Effector CD8-positive, alpha-beta T cell (primary cell): Measurements from ENCODE around the gene SSC5D.

Experiments
- DNase-seq: peaks from one replicate; lab custom pipeline; 2025; lab: John Stamatoyannopoulos, UW

The SSC5D gene

DNA sequence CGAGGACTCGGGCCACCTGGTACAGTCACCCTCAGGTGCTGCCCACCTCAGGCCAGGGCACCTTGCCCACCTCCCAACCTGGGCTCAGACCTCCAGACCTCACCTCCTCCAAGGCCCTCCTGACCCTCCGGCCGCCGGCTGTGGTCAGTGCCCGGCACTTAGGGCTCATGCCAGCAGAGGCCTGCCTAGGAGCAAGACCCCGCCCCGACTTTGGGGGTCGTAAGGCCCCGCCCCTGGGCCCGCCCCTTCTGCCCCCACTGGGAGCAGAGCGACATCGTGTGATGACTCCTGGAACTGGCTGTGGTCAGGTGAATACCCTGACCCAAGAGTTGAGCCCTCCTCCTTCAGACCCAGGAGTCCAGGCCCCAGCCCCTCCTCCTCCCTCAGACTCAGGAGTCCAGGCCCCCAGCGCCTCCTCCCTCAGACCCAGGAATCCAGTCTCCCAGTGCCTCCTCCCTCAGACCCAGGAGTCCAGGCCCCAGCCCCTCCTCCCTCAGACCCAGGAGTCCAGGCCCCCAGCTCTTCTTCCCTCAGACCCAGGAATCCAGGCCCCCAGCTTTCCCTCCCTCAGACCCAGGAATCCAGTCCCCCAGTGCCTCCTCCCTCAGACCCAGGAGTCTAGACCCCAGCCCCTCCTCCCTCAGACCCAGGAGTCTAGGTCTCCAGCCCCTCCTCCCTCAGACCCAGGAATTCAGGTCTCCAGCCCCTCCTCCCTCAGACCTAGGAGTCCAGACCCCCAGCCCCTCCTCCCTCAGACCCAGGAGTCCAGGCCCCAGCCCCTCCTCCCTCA is 48.9 kb downstream of the SSC5D start, which contains the start of gene SBK2:
Gene SBK2 (minus strand): TSS at position 183 of the 790 bp plus-strand sequence. CDS start 839 bp downstream, outside the sequence.
- DNase-seq, result no peak

- DNase-seq, result no peak
Measured at GRCh38 chr19:55537741-55538111, 49.5 kb downstream of the SSC5D start.

GRCh38 chr19:55538132-55538531 is 49.9 kb downstream of the SSC5D start:
- no peak for DNase-seq

GRCh38 chr19:55539090-55539984 is 51.1 kb downstream of the SSC5D start:
- no peak for DNase-seq

DNA sequence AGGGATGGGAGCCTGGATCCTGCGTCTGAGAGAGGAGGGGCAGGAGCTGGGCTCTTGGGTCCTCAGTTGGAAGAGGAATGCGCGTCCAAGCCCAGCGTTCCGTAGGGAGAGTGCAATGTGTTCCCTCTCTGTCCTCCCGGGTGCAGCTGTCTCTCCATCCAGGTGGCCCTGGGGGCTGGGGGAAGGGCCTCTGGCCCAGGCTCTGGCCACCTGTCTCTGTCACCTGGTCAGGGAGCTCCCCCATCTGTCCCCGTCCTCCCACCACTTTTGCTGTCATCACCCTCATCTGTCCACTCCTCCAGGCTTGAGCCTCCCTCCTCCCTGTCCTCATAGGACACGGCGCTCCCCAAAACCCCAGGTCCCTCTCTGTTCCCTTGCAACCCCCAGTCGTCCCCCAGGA is 52.4 kb downstream of the SSC5D start:
- DNase-seq, result no peak

DNA sequence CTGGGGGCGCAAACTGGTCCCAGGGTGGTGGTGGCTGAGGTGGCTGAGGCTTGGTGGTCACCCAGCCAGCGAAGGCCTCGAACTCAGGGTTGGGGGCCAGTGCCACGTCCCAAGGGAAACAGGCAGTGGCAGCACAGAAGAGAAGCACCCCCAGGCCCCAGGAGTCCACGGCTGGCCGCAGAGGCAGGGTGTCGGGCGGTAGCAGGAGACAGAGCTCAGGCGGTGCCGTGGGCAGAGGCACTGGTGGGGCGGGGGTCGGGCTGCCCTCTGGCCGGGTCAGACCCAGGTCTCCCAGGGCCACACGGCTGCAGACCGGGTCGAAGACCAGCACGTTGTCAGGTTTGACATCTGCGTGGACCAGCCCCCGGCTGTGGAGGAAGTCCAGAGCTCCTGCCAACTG is 52.9 kb downstream of the SSC5D start:
- no peak for DNase-seq

GRCh38 chr19:55542292-55542855 is 54.1 kb downstream of the SSC5D start:
- DNase-seq, result no peak

- DNase-seq, result no peak
Measured at GRCh38 chr19:55543567-55543966, 55.3 kb downstream of the SSC5D start.

DNA sequence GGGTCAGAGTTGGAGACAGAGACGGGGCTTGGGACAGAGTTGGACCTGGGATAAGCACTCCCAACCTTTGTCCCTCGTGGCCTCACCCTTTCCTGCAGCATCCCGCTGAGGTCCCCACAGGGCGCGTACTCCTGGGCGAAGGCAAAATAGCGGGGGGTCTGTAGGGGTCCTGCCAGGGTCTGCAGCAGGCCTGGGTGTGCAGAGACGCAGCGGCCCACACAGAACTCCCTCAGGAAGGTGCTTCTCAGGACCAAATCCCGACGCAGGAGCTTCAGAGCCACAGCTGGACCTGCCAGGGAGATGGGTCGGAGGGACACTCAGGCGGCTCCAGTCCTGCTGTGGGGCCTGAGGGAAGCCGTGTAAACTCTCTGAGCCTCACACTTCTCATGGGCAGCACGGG is 55.8 kb downstream of the SSC5D start:
- no peak for DNase-seq

DNA sequence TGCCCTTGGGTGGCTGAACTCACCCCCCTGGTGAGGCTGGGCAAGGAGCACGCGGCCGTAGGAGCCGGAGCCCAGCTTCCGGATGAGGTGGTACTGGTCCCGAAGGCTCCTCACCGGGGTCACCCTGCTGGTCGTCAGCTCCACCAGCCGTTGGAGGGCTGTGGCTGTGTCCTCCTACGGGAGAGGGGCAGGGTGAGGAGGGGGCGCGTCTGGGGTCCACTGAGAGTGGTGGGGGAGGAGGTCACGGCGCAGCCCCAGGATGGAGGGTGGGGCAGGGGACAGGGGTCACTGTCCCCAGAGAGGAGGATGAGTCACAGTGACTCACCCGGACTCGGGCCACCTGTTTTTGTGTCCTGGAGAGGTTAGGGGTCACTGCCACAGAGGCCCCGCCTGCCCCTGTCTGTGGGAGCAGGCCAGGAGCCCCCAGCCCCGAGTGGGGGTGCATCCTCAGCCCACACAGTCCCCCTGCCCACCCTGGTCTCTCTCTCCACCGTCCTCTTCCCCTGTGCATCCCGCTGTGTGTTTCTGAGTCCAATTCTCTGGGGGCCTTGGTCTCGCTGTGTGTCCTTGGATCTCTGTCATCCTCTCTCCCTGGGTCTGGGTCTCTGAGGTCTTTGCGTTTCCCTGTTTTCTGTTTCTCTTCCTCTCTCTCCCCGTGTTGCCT is 56.7 kb downstream of the SSC5D start:
- no peak for DNase-seq

DNA sequence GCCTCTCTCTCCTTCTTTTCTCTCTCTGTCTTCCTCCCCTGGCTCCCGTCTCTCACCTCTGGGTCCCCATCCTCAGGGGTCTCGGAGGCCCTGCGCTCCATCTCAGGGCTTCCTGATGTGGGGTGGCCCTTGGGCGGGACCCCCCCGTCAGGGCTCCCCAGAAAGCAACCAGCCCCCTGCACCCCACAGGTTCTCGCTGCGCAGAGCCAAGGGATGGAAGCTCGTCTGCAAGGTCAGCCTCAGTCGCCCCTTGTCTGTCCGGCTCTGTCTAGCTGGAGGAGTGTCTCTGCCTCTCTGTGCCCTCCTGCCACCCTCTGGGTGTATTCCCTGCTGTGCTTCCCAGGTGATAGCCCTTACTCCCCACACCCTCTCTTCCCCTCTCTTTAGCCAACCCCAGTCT is 57.2 kb downstream of the SSC5D start, which contains the start of gene SBK3:
Gene SBK3 (minus strand): TSS at position 101 of the 400 bp plus-strand sequence. CDS start 0 bp downstream, at position 101.
- no peak for DNase-seq

DNA sequence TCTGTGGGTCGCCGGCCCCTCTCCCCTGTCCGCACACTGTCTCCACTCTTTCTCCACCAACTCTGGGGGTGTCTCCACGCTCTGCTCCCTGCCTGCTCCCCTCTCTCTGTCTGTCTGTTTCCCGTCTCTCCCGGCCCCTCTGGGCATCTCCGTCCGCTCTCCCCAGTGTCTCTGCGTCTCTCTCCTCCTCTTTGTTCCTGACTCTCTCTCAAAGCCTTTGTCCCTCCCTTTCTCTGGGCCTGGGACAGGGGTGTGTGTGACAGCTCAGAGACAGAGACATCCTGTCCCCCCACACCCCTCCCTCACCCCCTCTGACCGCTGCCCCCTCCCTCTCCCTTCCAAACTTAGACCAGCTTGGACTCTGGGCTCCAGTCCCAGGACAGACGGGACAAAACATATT is 57.8 kb downstream of the SSC5D start:
- no peak for DNase-seq

DNA sequence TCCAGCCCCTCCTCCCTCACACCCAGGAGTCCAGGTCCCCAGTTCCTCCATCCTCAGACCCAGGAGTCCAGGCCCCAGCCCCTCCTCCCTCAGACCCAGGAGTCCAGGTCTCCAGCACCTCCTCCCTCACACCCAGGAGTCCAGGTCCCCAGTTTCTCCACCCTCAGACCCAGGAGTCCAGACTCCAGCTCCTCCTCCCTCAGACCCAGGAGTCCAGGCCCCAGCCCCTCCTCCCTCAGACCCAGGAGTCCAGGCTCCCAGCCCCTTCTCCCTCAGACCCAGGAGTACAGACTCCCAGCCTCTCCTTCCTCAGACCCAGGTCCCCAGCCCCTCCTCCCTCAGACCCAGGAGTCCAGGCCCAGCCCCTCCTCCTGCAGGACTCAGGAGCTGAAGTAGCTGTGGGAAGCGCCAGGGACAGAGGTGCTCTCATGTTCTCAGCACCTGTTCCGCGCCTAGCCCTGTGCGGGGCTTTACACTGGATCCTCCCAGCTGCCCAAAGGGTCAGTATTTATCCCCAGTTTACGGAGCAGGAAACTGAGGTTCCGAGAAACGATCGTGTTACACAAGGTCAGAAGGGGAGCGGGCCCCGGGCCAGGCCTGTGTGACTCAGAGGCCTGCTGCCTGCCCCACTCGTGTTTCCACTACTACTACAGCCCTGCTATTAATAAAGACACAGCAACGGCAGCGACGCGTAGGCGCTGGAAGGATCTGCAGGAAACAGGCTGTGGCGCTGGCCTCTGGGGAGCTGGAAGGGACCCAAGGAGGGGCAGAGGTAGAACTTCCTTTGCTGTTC is 58.8 kb downstream of the SSC5D start:
- DNase-seq, result no peak

DNA sequence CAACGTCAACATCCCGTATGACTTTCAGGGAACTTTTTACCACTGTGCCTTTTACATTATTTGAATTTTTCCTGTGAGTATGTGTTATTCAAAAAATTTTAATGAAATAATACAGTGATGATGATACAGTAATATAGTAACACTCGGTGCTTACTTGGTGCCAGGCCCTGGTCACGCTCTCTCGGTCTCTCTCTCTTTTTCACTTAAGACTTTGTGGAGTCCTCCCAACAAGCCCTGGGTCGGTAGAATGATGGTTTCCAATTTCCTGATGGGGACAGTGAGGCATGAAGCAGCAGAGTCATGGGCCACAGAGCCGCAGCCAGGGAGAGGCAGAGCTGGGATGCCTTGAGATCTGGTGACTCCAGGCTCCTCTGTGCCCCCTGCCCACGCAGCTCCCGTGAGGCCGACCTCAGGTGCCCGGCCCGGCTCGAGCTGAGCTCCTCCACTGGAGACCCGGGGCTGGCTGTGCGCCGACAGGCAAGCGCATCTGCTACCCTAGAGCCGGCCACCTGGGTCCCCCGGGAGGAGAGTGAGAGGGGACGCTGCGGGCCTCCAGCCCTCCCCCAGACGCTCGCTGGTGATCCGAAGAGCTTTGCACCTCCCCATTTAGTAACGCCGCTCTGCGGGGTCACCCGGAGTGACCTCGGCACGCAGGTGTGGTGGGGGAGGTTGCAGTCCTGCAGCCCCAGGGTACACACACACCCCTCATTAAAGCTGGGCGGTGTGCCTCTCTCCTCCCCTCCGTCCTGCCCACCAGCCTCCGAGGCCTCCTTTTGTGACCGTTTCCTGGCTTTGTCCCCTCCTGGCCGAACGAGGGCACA is 61.5 kb downstream of the SSC5D start:
- DNase-seq, result no peak

DNA sequence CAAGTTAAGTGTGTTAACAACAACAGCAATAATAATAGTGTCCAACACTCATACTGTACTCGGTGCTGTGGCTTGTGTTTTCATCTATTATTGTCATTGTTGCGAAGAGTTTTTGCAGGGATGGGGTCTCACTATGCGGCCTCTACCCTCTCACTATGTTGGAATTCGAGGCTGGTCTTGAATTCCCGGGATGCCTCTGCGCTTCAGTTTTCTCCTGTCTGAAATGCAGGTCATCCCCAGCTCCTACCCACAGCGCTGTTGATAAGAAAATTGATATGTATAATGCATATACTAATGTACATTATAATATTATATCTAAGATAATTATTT is 62.0 kb downstream of the SSC5D start:
- DNase-seq, result no peak

- no peak for DNase-seq
Measured at GRCh38 chr19:55552206-55552605, 64.0 kb downstream of the SSC5D start.

- no peak for DNase-seq
Measured at GRCh38 chr19:55552620-55553019, 64.4 kb downstream of the SSC5D start.

- DNase-seq, result no peak
Measured at GRCh38 chr19:55553217-55554182, 65.3 kb downstream of the SSC5D start.

DNA sequence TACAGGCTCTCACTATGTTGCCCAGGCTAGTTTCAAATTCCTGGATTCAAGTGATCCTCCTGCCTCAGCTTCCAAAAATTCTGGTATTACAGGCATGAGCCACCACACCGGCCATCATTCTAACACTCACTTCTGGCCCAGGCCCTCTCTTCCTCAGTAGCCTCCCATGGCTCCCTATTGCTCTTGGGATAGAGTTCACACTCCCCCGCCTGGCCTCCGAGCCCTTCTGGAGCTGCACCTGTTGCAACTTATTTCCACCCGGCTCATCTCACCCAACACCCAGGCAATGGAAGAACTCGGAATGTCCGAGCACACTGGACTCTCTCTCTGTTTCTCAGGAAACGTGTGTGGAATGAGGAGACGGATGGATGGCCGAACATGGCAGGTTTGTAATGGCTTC is 66.1 kb downstream of the SSC5D start:
- DNase-seq, result no peak
